Esophagus squamous epithelium (tissue), 5 donors: ENCODE results near the gene ANKRD29. TPM values are rescaled to one million over a fixed set of nuclear protein-coding genes. Genes with fewer than 3 reads are reported as not detected.

ENCODE experiments used
- DNase-seq: peaks from one replicate; lab custom pipeline; 2025; lab: John Stamatoyannopoulos, UW
- H3K27ac ChIP-seq, 4 donors: fragments of 200-600 bp; sonication (generic); one replicate each; pipeline ENCODE4 v1.5.1; 2016 to 2019; ENCODE audit warnings: mild to moderate bottlenecking in 1 of 4
- H3K27me3 ChIP-seq, 4 donors: fragments of 200-600 bp; sonication (generic); 1 replicate in 3 of 4; 2 replicates in 1 of 4; pipeline versions ENCODE4 v1.5.1 to v1.6.0; 2017 to 2021; ENCODE audit warnings: antibody characterized with exemption in 1 of 4
- H3K36me3 ChIP-seq, 3 donors: fragments of 200-600 bp; sonication (generic); one replicate each; pipeline ENCODE4 v1.5.1; 2016 to 2019
- H3K4me1 ChIP-seq, 3 donors: fragments of 200-600 bp; sonication (generic); one replicate each; pipeline ENCODE4 v1.5.1; 2017 to 2019
- H3K4me3 ChIP-seq, 4 donors: fragments of 200-600 bp; sonication (generic); 1 replicate in 3 of 4; 2 replicates in 1 of 4; pipeline ENCODE4 v1.5.1; 2016 to 2019; ENCODE audit warnings: mild to moderate bottlenecking in 2 of 4, moderate library complexity in 1 of 4
- H3K9me3 ChIP-seq, 3 donors: fragments of 200-600 bp; sonication (generic); one replicate each; pipeline ENCODE4 v1.5.1; 2016 to 2019
- CTCF ChIP-seq, 6 experiments: fragments of 450-650 bp in 4 of 6; fragments of 200-600 bp in 2 of 6; sonication (generic) in 2 of 6; IDR thresholded peaks; one replicate each; pipeline ENCODE4 v1.5.1; 2016 to 2019; ENCODE audit warnings: antibody characterized with exemption in 6 of 6, mild to moderate bottlenecking in 4 of 6, moderate library complexity in 4 of 6
- POLR2A ChIP-seq, 4 donors: fragments of 450-650 bp; IDR thresholded peaks; one replicate each; pipeline ENCODE4 v1.6.1; 2017; ENCODE audit warnings: antibody characterized with exemption in 4 of 4, mild to moderate bottlenecking in 4 of 4, moderate library complexity in 3 of 4
- WGBS, 2 donors: methylation state at CpG; one replicate each; pipeline ENCODE4 v1.1.5; 2018; 5-methylcytosine and 5-hydroxymethylcytosine counted together
- intact Hi-C: fragments of 100-400 bp; cut with DNase I; formaldehyde crosslinking; loops from one replicate; pipeline ENCODE4 v1.15.0; 2022
- total RNA-seq, 4 donors: library from RNA; depleted of rRNA; stranded (reverse); fragments of >200 nt; gene quantifications; one replicate each; pipeline ENCODE4 v1.1.0, GENCODE V29; 2016
- donor health status: DM: yes; HTN: yes; CAD: no.

Gene ANKRD29
- total RNA-seq, 4 donors from 2014 or later: 2.9 to 10.8 (median 9.2) TPM

- no peak overlapping the region for H3K4me3 ChIP-seq
- intact Hi-C loops: no loop called here
- no peak for TF ChIP-seq POLR2A (IDR thresholded peaks at IDR 0.05)
- no peak for TF ChIP-seq CTCF (IDR thresholded peaks at IDR 0.05)
- whole genome bisulfite sequencing, 2 donors: 67 to 72% methylated on average over 6 to 7 of the region's 7 CpGs
- no peaks in the 10 kb centered on the region for H3K27me3 ChIP-seq
- no peak overlapping the region for H3K27ac ChIP-seq
- H3K9me3 ChIP-seq: no peaks in the 10 kb centered on the region
- no peaks in the 10 kb centered on the region for H3K36me3 ChIP-seq
- DNase-seq: no peak
- H3K4me1 ChIP-seq: no peaks in the 10 kb centered on the region
Measured at GRCh38 chr18:23596183-23596582, 66.5 kb downstream of the ANKRD29 start.

GRCh38 chr18:23595591-23595990 lies 67.1 kb downstream of the ANKRD29 start:
- Histone ChIP-seq H3K4me3 (no peak overlapping the region), H3K36me3 (no peaks in the 10 kb centered on the region), H3K4me1 (no peaks in the 10 kb centered on the region), H3K27me3 (no peaks in the 10 kb centered on the region), H3K27ac (no peak overlapping the region), H3K9me3 (no peaks in the 10 kb centered on the region)
- intact Hi-C loops: no loop called here
- WGBS, 2 donors: 93 to 97% methylated on average over 7 of the region's 7 CpGs
- TF ChIP-seq CTCF (IDR thresholded peaks at IDR 0.05) (no peak), POLR2A (IDR thresholded peaks at IDR 0.05) (no peak)
- no peak for DNase-seq

- intact Hi-C loops: no loop called here
- Histone ChIP-seq H3K9me3 (no peaks in the 10 kb centered on the region), H3K4me1 (peaks cover 0 to 9% (median 0%) of the 10 kb centered on the region in 3 donors), H3K27me3 (no peaks in the 10 kb centered on the region), H3K36me3 (no peaks in the 10 kb centered on the region), H3K4me3 (no peak overlapping the region), H3K27ac (no peak overlapping the region)
- TF ChIP-seq CTCF (IDR thresholded peaks at IDR 0.05): no peak
- DNase-seq: no peak
- WGBS, 2 donors: 59 to 71% methylated on average over 2 of the region's 2 CpGs
Measured at GRCh38 chr18:23593720-23594119, 69.0 kb downstream of the ANKRD29 start.

GRCh38 chr18:23592911-23593310 lies 69.8 kb downstream of the ANKRD29 start:
- H3K4me1 ChIP-seq: peaks cover 0 to 10% (median 0%) of the 10 kb centered on the region in 3 donors
- H3K27me3 ChIP-seq: no peaks in the 10 kb centered on the region
- intact Hi-C loops: no loop called here
- no peaks in the 10 kb centered on the region for H3K36me3 ChIP-seq
- no peak overlapping the region for H3K27ac ChIP-seq
- WGBS, 2 donors: 90 to 100% methylated on average over 2 of the region's 2 CpGs
- TF ChIP-seq CTCF (IDR thresholded peaks at IDR 0.05): no peak
- TF ChIP-seq POLR2A (IDR thresholded peaks at IDR 0.05): no peak
- no peak for DNase-seq
- H3K4me3 ChIP-seq: no peak overlapping the region
- H3K9me3 ChIP-seq: no peaks in the 10 kb centered on the region

GRCh38 chr18:23591011-23591410 lies 71.7 kb downstream of the ANKRD29 start:
- WGBS, 2 donors: 31 to 53% methylated on average over 1 of the region's 1 CpG
- Histone ChIP-seq H3K4me1 (peaks cover 0 to 17% (median 0%) of the 10 kb centered on the region in 3 donors), H3K36me3 (no peaks in the 10 kb centered on the region), H3K9me3 (no peaks in the 10 kb centered on the region), H3K27ac (no peak overlapping the region), H3K4me3 (no peak overlapping the region), H3K27me3 (no peaks in the 10 kb centered on the region)
- no peak for DNase-seq
- TF ChIP-seq POLR2A (IDR thresholded peaks at IDR 0.05) (no peak), CTCF (IDR thresholded peaks at IDR 0.05) (no peak)
- intact Hi-C loops: no loop called here
